DND-41 (cell line): ENCODE measurements around the gene SOX4.

ENCODE experiments used
- ATAC-seq: fragments of 200-7000 bp; cut with Tn5 transposase; 3 replicates; pipeline ENCODE4 v1.9.1; 2021; ENCODE audit warnings: low read depth; ENCODE audit not compliant: insufficient read depth
- DNase-seq: peaks from one replicate; pipeline ENCODE4 v3.0.0-alpha.2; 2020
- H2AFZ ChIP-seq: 2 replicates; pipeline ENCODE4 v1.6.0; 2012; ENCODE audit warnings: low read depth, low read length
- H3K27ac ChIP-seq: 2 replicates; pipeline ENCODE4 v1.5.1; 2012; ENCODE audit warnings: low read length, inconsistent platforms
- H3K27me3 ChIP-seq: fragments of 200-600 bp; sonication (generic); 2 replicates; pipeline ENCODE4 v1.6.0; 2012; ENCODE audit warnings: low read length, mild to moderate bottlenecking, inconsistent platforms; ENCODE audit not compliant: insufficient read depth, poor library complexity
- H3K36me3 ChIP-seq: 2 replicates; pipeline ENCODE4 v1.5.1; 2012; ENCODE audit warnings: low read length, inconsistent platforms; ENCODE audit not compliant: insufficient read depth
- H3K4me1 ChIP-seq: 2 replicates; pipeline ENCODE4 v1.5.1; 2012; ENCODE audit warnings: mild to moderate bottlenecking, low read length; ENCODE audit not compliant: insufficient read depth
- H3K4me2 ChIP-seq: 2 replicates; pipeline ENCODE4 v1.6.0; 2012; ENCODE audit warnings: mild to moderate bottlenecking, moderate library complexity, low read length, inconsistent platforms; ENCODE audit not compliant: insufficient read depth
- H3K4me3 ChIP-seq, 2 experiments: fragments of 200-600 bp in 1 of 2; shearing (Covaris generic) in 1 of 2; 2 replicates each; pipeline ENCODE4 v1.5.1; 2012 to 2016; ENCODE audit warnings: inconsistent platforms in 2 of 2, low read length in 2 of 2, mild to moderate bottlenecking in 2 of 2, low read depth in 1 of 2, moderate library complexity in 1 of 2
- H3K79me2 ChIP-seq: 2 replicates; pipeline ENCODE4 v1.6.0; 2012; ENCODE audit warnings: low read length, inconsistent platforms; ENCODE audit not compliant: insufficient read depth
- H3K9ac ChIP-seq: 2 replicates; pipeline ENCODE4 v1.6.0; 2012; ENCODE audit warnings: low read depth, mild to moderate bottlenecking, inconsistent platforms, low read length, moderate library complexity
- H3K9me3 ChIP-seq: 2 replicates; pipeline ENCODE4 v1.5.1; 2012; ENCODE audit warnings: low read length, moderate library complexity, mild to moderate bottlenecking, inconsistent platforms; ENCODE audit not compliant: insufficient read depth, severe bottlenecking
- H4K20me1 ChIP-seq: 2 replicates; pipeline ENCODE4 v1.6.0; 2012; ENCODE audit warnings: low read length; ENCODE audit not compliant: insufficient read depth
- CTCF ChIP-seq: IDR thresholded peaks from 2 replicates; pipeline ENCODE4 v1.5.1; 2012; ENCODE audit warnings: borderline replicate concordance, low read length, moderate library complexity, mild to moderate bottlenecking; ENCODE audit not compliant: poor library complexity, severe bottlenecking; ENCODE audit errors: extremely low read depth
- EZH2 ChIP-seq: IDR thresholded peaks from 3 replicates; pipeline ENCODE4 v1.6.1; 2012; ENCODE audit warnings: borderline replicate concordance, low read depth, mild to moderate bottlenecking, moderate library complexity, low read length, inconsistent platforms; ENCODE audit not compliant: severe bottlenecking

SOX4 gene

GRCh38 chr6:21626756-21627155 lies 33.2 kb downstream of the SOX4 start:
- H4K20me1 ChIP-seq: no peaks in the 10 kb centered on the region
- H2AFZ ChIP-seq: no peak overlapping the region
- H3K36me3 ChIP-seq: no peaks in the 10 kb centered on the region
- DNase-seq: no peak
- H3K9ac ChIP-seq: no peak overlapping the region
- ATAC-seq: no peak
- no peaks in the 10 kb centered on the region for H3K9me3 ChIP-seq
- TF ChIP-seq EZH2: no peak
- no peak for TF ChIP-seq CTCF
- H3K4me2 ChIP-seq: no peak overlapping the region
- H3K4me1 ChIP-seq: no peaks in the 10 kb centered on the region
- H3K27me3 ChIP-seq: no peaks in the 10 kb centered on the region
- H3K27ac ChIP-seq: no peak overlapping the region
- no peak overlapping the region for H3K4me3 ChIP-seq
- H3K79me2 ChIP-seq: no peaks in the 10 kb centered on the region

- no peak overlapping the region for H3K4me2 ChIP-seq
- peak overlapping the region; percentile 44 for H2AFZ ChIP-seq
- H3K79me2 ChIP-seq: no peaks in the 10 kb centered on the region
- DNase-seq: no peak
- no peaks in the 10 kb centered on the region for H3K9me3 ChIP-seq
- no peak for ATAC-seq
- H3K36me3 ChIP-seq: no peaks in the 10 kb centered on the region
- no peaks in the 10 kb centered on the region for H4K20me1 ChIP-seq
- no peak overlapping the region for H3K4me3 ChIP-seq
- no peak for TF ChIP-seq EZH2
- TF ChIP-seq CTCF: no peak
- H3K27me3 ChIP-seq: no peaks in the 10 kb centered on the region
- H3K9ac ChIP-seq: no peak overlapping the region
- H3K4me1 ChIP-seq: no peaks in the 10 kb centered on the region
- no peak overlapping the region for H3K27ac ChIP-seq
These were observed 34.6 kb downstream of the SOX4 start for GRCh38 chr6:21628160-21628559.

- Histone ChIP-seq H3K4me3 (no peak overlapping the region), H2AFZ (no peak overlapping the region), H3K36me3 (no peaks in the 10 kb centered on the region), H3K9ac (no peak overlapping the region), H3K4me2 (no peak overlapping the region), H3K27ac (no peak overlapping the region), H3K79me2 (no peaks in the 10 kb centered on the region), H3K27me3 (no peaks in the 10 kb centered on the region), H3K9me3 (no peaks in the 10 kb centered on the region), H4K20me1 (no peaks in the 10 kb centered on the region), H3K4me1 (no peaks in the 10 kb centered on the region)
- no peak for TF ChIP-seq CTCF
- TF ChIP-seq EZH2: no peak
- DNase-seq: no peak
- ATAC-seq: no peak
These were observed 40.1 kb downstream of the SOX4 start for GRCh38 chr6:21633511-21634109.
